Measurements from ENCODE around the gene ELAVL4. TPM values are rescaled to one million over a fixed set of nuclear protein-coding genes. Genes with fewer than 3 reads are reported as not detected.

ELAVL4 gene
- total RNA-seq, 1 experiment from 2014 or later = 0.11 TPM

- Histone ChIP-seq H2AFZ (ENCODE audit: low read length) (no peak overlapping the region), H4K20me1 (ENCODE audit: insufficient read depth, low read depth, low read length) (no peaks in the 10 kb centered on the region), H3K36me3 (ENCODE audit: insufficient read depth, low read length) (no peaks in the 10 kb centered on the region), H3K9me3 (ENCODE audit: low read length) (no peaks in the 10 kb centered on the region), H3K4me1 (ENCODE audit: low read length) (peaks cover 6% of the 10 kb centered on the region), H3K4me2 (ENCODE audit: low read depth, low read length, poor library complexity, severe bottlenecking) (no peak overlapping the region), H3K4me3 (ENCODE audit: low read length) (no peak overlapping the region), H3K9ac (ENCODE audit: low read length) (no peak overlapping the region), H3K27me3 (ENCODE audit: low read length) (no peaks in the 10 kb centered on the region), H3K27ac (ENCODE audit: low read length) (no peak overlapping the region), H3K9me2 (replicated peaks; ENCODE audit: insufficient read depth, low read length) (no peaks in the 10 kb centered on the region), H3K79me2 (ENCODE audit: low read length) (no peaks in the 10 kb centered on the region)
- no peak for DNase-seq
Observed at GRCh38 chr1:50109116-50109515, 396 bp downstream of the ELAVL4 start.

- Histone ChIP-seq H3K9me3 (ENCODE audit: low read length) (no peaks in the 10 kb centered on the region), H3K4me3 (ENCODE audit: low read length) (no peak overlapping the region), H3K27ac (ENCODE audit: low read length) (no peak overlapping the region), H3K9ac (ENCODE audit: low read length) (no peak overlapping the region), H3K4me1 (ENCODE audit: low read length) (peaks cover 6% of the 10 kb centered on the region), H3K4me2 (ENCODE audit: low read depth, low read length, poor library complexity, severe bottlenecking) (no peak overlapping the region), H2AFZ (ENCODE audit: low read length) (no peak overlapping the region), H3K27me3 (ENCODE audit: low read length) (no peaks in the 10 kb centered on the region), H3K9me2 (replicated peaks; ENCODE audit: insufficient read depth, low read length) (no peaks in the 10 kb centered on the region), H3K79me2 (ENCODE audit: low read length) (no peaks in the 10 kb centered on the region), H3K36me3 (ENCODE audit: insufficient read depth, low read length) (no peaks in the 10 kb centered on the region), H4K20me1 (ENCODE audit: insufficient read depth, low read depth, low read length) (no peaks in the 10 kb centered on the region)
- DNase-seq = peak; percentile 41
Observed at GRCh38 chr1:50109647-50110075, 941 bp downstream of the ELAVL4 start.

DNA sequence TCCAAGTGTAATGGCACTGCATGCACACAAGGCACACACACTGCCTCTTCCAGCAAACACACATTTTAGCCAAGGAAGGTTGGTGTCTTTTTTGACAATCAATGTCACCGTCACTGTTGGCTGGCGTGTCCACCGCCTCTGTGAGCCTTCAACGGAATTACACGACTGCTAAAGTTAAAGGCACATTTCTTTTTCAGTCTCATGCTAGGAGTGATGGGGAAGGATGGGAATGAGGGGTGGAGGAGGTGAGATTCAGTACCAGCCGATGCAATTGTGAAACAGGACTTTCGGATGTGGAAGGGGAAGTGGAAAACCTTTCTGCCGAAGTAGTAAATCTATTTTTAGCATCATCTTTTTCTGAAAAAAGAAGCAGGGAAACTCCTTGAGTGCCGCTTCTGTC is 1.4 kb downstream of the ELAVL4 start:
- no peak overlapping the region for H3K4me3 ChIP-seq (ENCODE audit: low read length)

GRCh38 chr1:50110656-50111055 is 1.9 kb downstream of the ELAVL4 start:
- H3K9me3 ChIP-seq (ENCODE audit: low read length) = no peaks in the 10 kb centered on the region
- H3K9ac ChIP-seq (ENCODE audit: low read length) = no peak overlapping the region
- no peaks in the 10 kb centered on the region for H4K20me1 ChIP-seq (ENCODE audit: insufficient read depth, low read depth, low read length)
- H3K4me2 ChIP-seq (ENCODE audit: low read depth, low read length, poor library complexity, severe bottlenecking) = no peak overlapping the region
- H3K4me3 ChIP-seq (ENCODE audit: low read length) = no peak overlapping the region
- DNase-seq = no peak
- no peak overlapping the region for H3K27ac ChIP-seq (ENCODE audit: low read length)
- no peaks in the 10 kb centered on the region for H3K9me2 ChIP-seq (replicated peaks; ENCODE audit: insufficient read depth, low read length)
- H3K36me3 ChIP-seq (ENCODE audit: insufficient read depth, low read length) = no peaks in the 10 kb centered on the region
- no peaks in the 10 kb centered on the region for H3K79me2 ChIP-seq (ENCODE audit: low read length)
- peaks cover 6% of the 10 kb centered on the region for H3K4me1 ChIP-seq (ENCODE audit: low read length)
- no peak overlapping the region for H2AFZ ChIP-seq (ENCODE audit: low read length)
- no peaks in the 10 kb centered on the region for H3K27me3 ChIP-seq (ENCODE audit: low read length)

More for the DNA sequence above, 1.4 kb downstream of the ELAVL4 start:
- DNase-seq = no peak
- Histone ChIP-seq H3K79me2 (ENCODE audit: low read length) (no peaks in the 10 kb centered on the region), H3K4me1 (ENCODE audit: low read length) (peaks cover 6% of the 10 kb centered on the region), H3K9me3 (ENCODE audit: low read length) (no peaks in the 10 kb centered on the region), H2AFZ (ENCODE audit: low read length) (no peak overlapping the region), H3K9me2 (replicated peaks; ENCODE audit: insufficient read depth, low read length) (no peaks in the 10 kb centered on the region), H3K9ac (ENCODE audit: low read length) (no peak overlapping the region), H3K36me3 (ENCODE audit: insufficient read depth, low read length) (no peaks in the 10 kb centered on the region), H3K4me2 (ENCODE audit: low read depth, low read length, poor library complexity, severe bottlenecking) (no peak overlapping the region), H4K20me1 (ENCODE audit: insufficient read depth, low read depth, low read length) (no peaks in the 10 kb centered on the region), H3K27ac (ENCODE audit: low read length) (no peak overlapping the region), H3K27me3 (ENCODE audit: low read length) (no peaks in the 10 kb centered on the region)

DNA sequence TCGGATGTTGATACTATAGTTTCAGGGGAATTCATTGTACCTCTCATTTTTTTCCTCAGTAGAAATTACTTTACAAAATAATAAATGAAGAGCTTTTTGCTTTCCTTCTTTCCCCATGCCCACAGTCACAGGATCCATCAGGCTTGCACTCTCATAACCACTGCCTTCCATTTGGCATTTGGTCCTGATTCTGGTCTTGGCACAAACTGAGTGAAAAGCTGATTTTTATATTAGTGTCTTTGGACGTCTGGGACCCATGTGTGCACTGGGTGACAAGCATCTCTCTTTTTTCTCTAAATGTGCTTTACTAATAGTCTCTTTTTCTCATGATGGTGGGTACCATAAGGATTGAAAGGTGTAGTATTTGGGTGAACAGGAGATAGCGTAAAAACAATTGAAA is 2.8 kb downstream of the ELAVL4 start:
- DNase-seq = no peak
- Histone ChIP-seq H3K27ac (ENCODE audit: low read length) (no peak overlapping the region), H3K4me2 (ENCODE audit: low read depth, low read length, poor library complexity, severe bottlenecking) (no peak overlapping the region), H3K79me2 (ENCODE audit: low read length) (no peaks in the 10 kb centered on the region), H3K9me2 (replicated peaks; ENCODE audit: insufficient read depth, low read length) (no peaks in the 10 kb centered on the region), H3K9ac (ENCODE audit: low read length) (no peak overlapping the region), H3K4me1 (ENCODE audit: low read length) (peaks cover 6% of the 10 kb centered on the region), H2AFZ (ENCODE audit: low read length) (no peak overlapping the region), H3K27me3 (ENCODE audit: low read length) (no peaks in the 10 kb centered on the region), H4K20me1 (ENCODE audit: insufficient read depth, low read depth, low read length) (no peaks in the 10 kb centered on the region), H3K4me3 (ENCODE audit: low read length) (no peak overlapping the region), H3K9me3 (ENCODE audit: low read length) (no peaks in the 10 kb centered on the region), H3K36me3 (ENCODE audit: insufficient read depth, low read length) (no peaks in the 10 kb centered on the region)

- no peak for DNase-seq
- H3K9ac ChIP-seq (ENCODE audit: low read length) = no peak overlapping the region
- no peaks in the 10 kb centered on the region for H3K27me3 ChIP-seq (ENCODE audit: low read length)
- H3K27ac ChIP-seq (ENCODE audit: low read length) = no peak overlapping the region
- H3K9me3 ChIP-seq (ENCODE audit: low read length) = no peaks in the 10 kb centered on the region
- no peaks in the 10 kb centered on the region for H3K9me2 ChIP-seq (replicated peaks; ENCODE audit: insufficient read depth, low read length)
- no peaks in the 10 kb centered on the region for H3K79me2 ChIP-seq (ENCODE audit: low read length)
- no peak overlapping the region for H2AFZ ChIP-seq (ENCODE audit: low read length)
- H3K4me2 ChIP-seq (ENCODE audit: low read depth, low read length, poor library complexity, severe bottlenecking) = no peak overlapping the region
- H3K4me3 ChIP-seq (ENCODE audit: low read length) = no peak overlapping the region
- H4K20me1 ChIP-seq (ENCODE audit: insufficient read depth, low read depth, low read length) = no peaks in the 10 kb centered on the region
- peaks cover 6% of the 10 kb centered on the region for H3K4me1 ChIP-seq (ENCODE audit: low read length)
- no peaks in the 10 kb centered on the region for H3K36me3 ChIP-seq (ENCODE audit: insufficient read depth, low read length)
Observed at GRCh38 chr1:50112193-50112592, 3.5 kb downstream of the ELAVL4 start.

DNA sequence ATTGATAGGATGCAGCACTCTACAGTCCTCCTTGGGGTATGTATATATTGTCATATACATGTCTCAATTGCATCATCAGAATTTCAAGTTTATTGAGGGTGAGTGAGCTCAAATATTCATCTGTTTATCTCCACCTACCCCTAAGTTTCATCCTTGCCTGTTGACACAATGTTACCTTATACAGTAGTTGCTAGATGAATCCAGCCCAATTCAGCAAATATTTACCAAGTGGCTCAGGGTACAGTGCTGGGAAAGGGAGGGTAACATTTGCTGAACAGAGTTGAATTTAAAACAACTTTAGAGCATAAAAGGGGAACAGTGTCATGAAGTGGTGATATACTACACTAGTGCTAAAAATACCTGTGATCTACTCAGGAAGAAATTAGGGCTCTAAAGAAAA is 14.4 kb downstream of the ELAVL4 start:
- Histone ChIP-seq H3K79me2 (ENCODE audit: low read length) (no peaks in the 10 kb centered on the region), H3K27ac (ENCODE audit: low read length) (no peak overlapping the region), H3K36me3 (ENCODE audit: insufficient read depth, low read length) (no peaks in the 10 kb centered on the region)

GRCh38 chr1:50126927-50127715 is 18.4 kb downstream of the ELAVL4 start:
- no peak for DNase-seq
- Histone ChIP-seq H3K4me1 (ENCODE audit: low read length) (no peaks in the 10 kb centered on the region), H2AFZ (ENCODE audit: low read length) (no peak overlapping the region), H3K27ac (ENCODE audit: low read length) (no peak overlapping the region), H3K9ac (ENCODE audit: low read length) (no peak overlapping the region), H3K9me3 (ENCODE audit: low read length) (no peaks in the 10 kb centered on the region), H3K27me3 (ENCODE audit: low read length) (0 out of 2 replicates have a peak, but pooled peaks cover 2% of the 10 kb centered on the region), H3K4me3 (ENCODE audit: low read length) (no peak overlapping the region), H3K9me2 (replicated peaks; ENCODE audit: insufficient read depth, low read length) (no peaks in the 10 kb centered on the region), H3K36me3 (ENCODE audit: insufficient read depth, low read length) (no peaks in the 10 kb centered on the region), H3K79me2 (ENCODE audit: low read length) (no peaks in the 10 kb centered on the region), H4K20me1 (ENCODE audit: insufficient read depth, low read depth, low read length) (no peaks in the 10 kb centered on the region), H3K4me2 (ENCODE audit: low read depth, low read length, poor library complexity, severe bottlenecking) (no peak overlapping the region)

More for the DNA sequence above, 14.4 kb downstream of the ELAVL4 start:
- Histone ChIP-seq H3K9ac (ENCODE audit: low read length) (no peak overlapping the region), H3K27me3 (ENCODE audit: low read length) (0 out of 2 replicates have a peak, but pooled peaks cover 2% of the 10 kb centered on the region), H3K4me2 (ENCODE audit: low read depth, low read length, poor library complexity, severe bottlenecking) (no peak overlapping the region), H4K20me1 (ENCODE audit: insufficient read depth, low read depth, low read length) (no peaks in the 10 kb centered on the region), H3K4me3 (ENCODE audit: low read length) (no peak overlapping the region), H3K9me3 (ENCODE audit: low read length) (no peaks in the 10 kb centered on the region), H3K4me1 (ENCODE audit: low read length) (no peaks in the 10 kb centered on the region), H3K9me2 (replicated peaks; ENCODE audit: insufficient read depth, low read length) (no peaks in the 10 kb centered on the region), H2AFZ (ENCODE audit: low read length) (no peak overlapping the region)
- DNase-seq = no peak
